HepG2 (cell line): ENCODE results near the gene MAPK6. TPM values are rescaled to one million over a fixed set of nuclear protein-coding genes. Genes with fewer than 3 reads are reported as not detected.
A peak's percentile ranks its signal among the peaks of the same experiment; 100 is the strongest.

Experiments used
- AGO1 ChIP-seq: fragments of 200-400 bp; formaldehyde crosslinking; IDR thresholded peaks from 2 replicates; pipeline ENCODE4 v1.6.1; 2017; ENCODE audit warnings: mild to moderate bottlenecking, low read depth, low read length, moderate library complexity; ENCODE audit not compliant: poor library complexity, severe bottlenecking
- BRD4 ChIP-seq: sonication (generic); formaldehyde crosslinking; IDR thresholded peaks from 2 replicates; pipeline ENCODE4 v1.4.0; 2020; ENCODE audit warnings: missing genetic modification reagents
- CENPT ChIP-seq: sonication (generic); formaldehyde crosslinking; IDR thresholded peaks from 2 replicates; pipeline ENCODE4 v1.8.0; 2022; ENCODE audit warnings: low read depth, mild to moderate bottlenecking, moderate library complexity, missing genetic modification reagents
- ETV5 ChIP-seq: IDR thresholded peaks from 2 replicates; pipeline ENCODE4 v1.6.1; 2018; ENCODE audit warnings: missing biosample characterization, missing genetic modification reagents, inconsistent platforms, borderline replicate concordance
- GATAD1 ChIP-seq: IDR thresholded peaks from 2 replicates; pipeline ENCODE4 v1.6.1; 2016; ENCODE audit warnings: missing genetic modification reagents, missing compliant biosample characterization
- GRHL1 ChIP-seq: sonication (generic); formaldehyde crosslinking; conservative IDR thresholded peaks from 2 replicates; pipeline ENCODE4 v1.8.0; 2022; ENCODE audit warnings: missing genetic modification reagents
- GTF2F1 ChIP-seq: fragments of 150-350 bp; IDR thresholded peaks from 2 replicates; pipeline ENCODE4 v1.6.1; 2014; ENCODE audit warnings: low read length
- MXD3 ChIP-seq: IDR thresholded peaks from 2 replicates; pipeline ENCODE4 v1.6.1; 2016; ENCODE audit warnings: mild to moderate bottlenecking, missing biosample characterization, missing genetic modification reagents
- SKIL ChIP-seq: sonication (generic); formaldehyde crosslinking; IDR thresholded peaks from 2 replicates; pipeline ENCODE4 v1.8.0; 2022; ENCODE audit warnings: missing genetic modification reagents, mild to moderate bottlenecking, moderate library complexity, borderline replicate concordance
- TCF7 ChIP-seq: sonication (generic); IDR thresholded peaks from 2 replicates; pipeline ENCODE4 v1.6.1; 2016; ENCODE audit warnings: antibody characterized with exemption, low read depth
- TSC22D2 ChIP-seq: sonication (generic); formaldehyde crosslinking; IDR thresholded peaks from 2 replicates; pipeline ENCODE4 v1.5.1; 2020; ENCODE audit warnings: missing genetic modification reagents, mild to moderate bottlenecking, borderline replicate concordance
- ZBTB46 ChIP-seq: sonication (generic); formaldehyde crosslinking; IDR thresholded peaks from 2 replicates; pipeline ENCODE4 v1.4.0; 2020; ENCODE audit warnings: mild to moderate bottlenecking, missing genetic modification reagents, borderline replicate concordance
- ZKSCAN1 ChIP-seq: fragments of 150-350 bp; IDR thresholded peaks from 2 replicates; pipeline ENCODE4 v1.6.1; 2014; ENCODE audit warnings: low read length
- ZNF121 ChIP-seq: sonication (generic); formaldehyde crosslinking; IDR thresholded peaks from 2 replicates; pipeline ENCODE4 v1.5.0; 2020; ENCODE audit warnings: mild to moderate bottlenecking, missing genetic modification reagents
- ZNF260 ChIP-seq: sonication (generic); formaldehyde crosslinking; IDR thresholded peaks from 2 replicates; pipeline ENCODE4 v1.4.0; 2020; ENCODE audit warnings: missing genetic modification reagents, low read depth, mild to moderate bottlenecking, borderline replicate concordance
- ZNF503 ChIP-seq: sonication (generic); formaldehyde crosslinking; IDR thresholded peaks from 2 replicates; pipeline ENCODE4 v1.4.0; 2020; ENCODE audit warnings: missing genetic modification reagents
- ZNF703 ChIP-seq: sonication (generic); formaldehyde crosslinking; IDR thresholded peaks from 2 replicates; pipeline ENCODE4 v1.5.1; 2020; ENCODE audit warnings: missing genetic modification reagents, mild to moderate bottlenecking, moderate library complexity, borderline replicate concordance
- ZNF800 ChIP-seq: sonication (generic); formaldehyde crosslinking; IDR thresholded peaks from 2 replicates; pipeline ENCODE4 v1.4.0; 2020; ENCODE audit warnings: missing genetic modification reagents
- ZNF841 ChIP-seq: sonication (generic); formaldehyde crosslinking; IDR thresholded peaks from 2 replicates; pipeline ENCODE4 v1.8.1; 2023; ENCODE audit warnings: missing genetic modification reagents, borderline replicate concordance
- polyA plus RNA-seq, 8 experiments: library from polyadenylated mRNA; depleted of rRNA in 3 of 8; stranded (reverse) in 7 of 8; unstranded in 1 of 8; fragments of >200 nt; fragmentation: Illumina TruSeq in 4 of 8; extraction: Trizol in 4 of 8; gene quantifications; 2 replicates each; pipeline versions ENCODE4 v1.2.1 to v1.2.3, GENCODE V29; 2011 to 2016; ENCODE audit warnings: low read depth in 4 of 8, missing spikeins in 1 of 8, mixed read lengths in 1 of 8; ENCODE audit not compliant: insufficient read depth in 1 of 8
- total RNA-seq, 5 experiments: library from RNA; depleted of rRNA; stranded (reverse); fragments of >200 nt; fragmentation: Illumina TruSeq; extraction: Trizol; gene quantifications; 2 replicates each; pipeline ENCODE4 v1.2.3, GENCODE V29; 2016; ENCODE audit warnings: low read depth in 1 of 5

The MAPK6 gene
- total and polyA plus RNA-seq, 2 of the 13 experiments (the other 11 are each of a cell fraction or from before 2014, with no cell fraction given), result 89.5 to 99.7 TPM

- TF ChIP-seq ZNF121 (CRISPR knock-in tag) (peak; percentile 99), ZKSCAN1 (0 out of 2 replicates have a peak, but pooled peaks have one; percentile 28), AGO1 (no peak), CENPT (CRISPR knock-in tag) (no peak), ZBTB46 (CRISPR knock-in tag) (no peak), ETV5 (CRISPR knock-in tag) (peak; percentile 100), TCF7 (peak; percentile 82), ZNF260 (CRISPR knock-in tag) (no peak), GTF2F1 (no peak), MXD3 (CRISPR knock-in tag) (no peak), BRD4 (CRISPR knock-in tag) (peak; percentile 19; the same call in 1 of the 2 replicates), TSC22D2 (CRISPR knock-in tag) (no peak), ZNF503 (CRISPR knock-in tag) (peak; percentile 86), GRHL1 (no peak), ZNF703 (CRISPR knock-in tag) (no peak), SKIL (CRISPR knock-in tag) (peak; percentile 66; the same call in 1 of the 2 replicates), ZNF841 (no peak), GATAD1 (no peak), ZNF800 (CRISPR knock-in tag) (peak; percentile 74; the same call in 1 of the 2 replicates)
Measured at GRCh38 chr15:52008698-52009434, 10.2 kb upstream of the MAPK6 start (continued).
